LNCaP clone FGC (cell line): ENCODE data around the gene RHOB.
"Not testable (repeated sequence)": the region's sequence is repeated elsewhere in the genome, so short reads cannot be mapped to it uniquely, and the experiment has no call there.

Experiments
- DNase-seq: peaks from one replicate; pipeline ENCODE4 v3.0.0-alpha.2; 2011; ENCODE audit warnings: low read depth
- H3K4me3 ChIP-seq: 2 replicates; pipeline ENCODE4 v1.5.1; 2011; ENCODE audit warnings: mild to moderate bottlenecking, low read depth, low read length, control low read depth
- TF ChIP-seq, protein P1 (sequence below): IDR thresholded peaks from 2 replicates; pipeline ENCODE4 v1.5.1; 2012; ENCODE audit warnings: mild to moderate bottlenecking; ENCODE audit not compliant: control insufficient read depth, insufficient read depth; ENCODE audit errors: extremely low read depth

RHOB gene

GRCh38 chr2:20491739-20492531 lies 45.1 kb downstream of the RHOB start:
- DNase-seq: no peak
- no peak overlapping the region for H3K4me3 ChIP-seq
- TF ChIP-seq, protein P1, sequence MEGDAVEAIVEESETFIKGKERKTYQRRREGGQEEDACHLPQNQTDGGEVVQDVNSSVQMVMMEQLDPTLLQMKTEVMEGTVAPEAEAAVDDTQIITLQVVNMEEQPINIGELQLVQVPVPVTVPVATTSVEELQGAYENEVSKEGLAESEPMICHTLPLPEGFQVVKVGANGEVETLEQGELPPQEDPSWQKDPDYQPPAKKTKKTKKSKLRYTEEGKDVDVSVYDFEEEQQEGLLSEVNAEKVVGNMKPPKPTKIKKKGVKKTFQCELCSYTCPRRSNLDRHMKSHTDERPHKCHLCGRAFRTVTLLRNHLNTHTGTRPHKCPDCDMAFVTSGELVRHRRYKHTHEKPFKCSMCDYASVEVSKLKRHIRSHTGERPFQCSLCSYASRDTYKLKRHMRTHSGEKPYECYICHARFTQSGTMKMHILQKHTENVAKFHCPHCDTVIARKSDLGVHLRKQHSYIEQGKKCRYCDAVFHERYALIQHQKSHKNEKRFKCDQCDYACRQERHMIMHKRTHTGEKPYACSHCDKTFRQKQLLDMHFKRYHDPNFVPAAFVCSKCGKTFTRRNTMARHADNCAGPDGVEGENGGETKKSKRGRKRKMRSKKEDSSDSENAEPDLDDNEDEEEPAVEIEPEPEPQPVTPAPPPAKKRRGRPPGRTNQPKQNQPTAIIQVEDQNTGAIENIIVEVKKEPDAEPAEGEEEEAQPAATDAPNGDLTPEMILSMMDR: no peak

GRCh38 chr2:20493095-20493494 lies 46.2 kb downstream of the RHOB start:
- not testable (repeated sequence) for DNase-seq, H3K4me3 ChIP-seq

- no peak for DNase-seq
Observed at GRCh38 chr2:20494241-20494640, 47.4 kb downstream of the RHOB start.

DNA sequence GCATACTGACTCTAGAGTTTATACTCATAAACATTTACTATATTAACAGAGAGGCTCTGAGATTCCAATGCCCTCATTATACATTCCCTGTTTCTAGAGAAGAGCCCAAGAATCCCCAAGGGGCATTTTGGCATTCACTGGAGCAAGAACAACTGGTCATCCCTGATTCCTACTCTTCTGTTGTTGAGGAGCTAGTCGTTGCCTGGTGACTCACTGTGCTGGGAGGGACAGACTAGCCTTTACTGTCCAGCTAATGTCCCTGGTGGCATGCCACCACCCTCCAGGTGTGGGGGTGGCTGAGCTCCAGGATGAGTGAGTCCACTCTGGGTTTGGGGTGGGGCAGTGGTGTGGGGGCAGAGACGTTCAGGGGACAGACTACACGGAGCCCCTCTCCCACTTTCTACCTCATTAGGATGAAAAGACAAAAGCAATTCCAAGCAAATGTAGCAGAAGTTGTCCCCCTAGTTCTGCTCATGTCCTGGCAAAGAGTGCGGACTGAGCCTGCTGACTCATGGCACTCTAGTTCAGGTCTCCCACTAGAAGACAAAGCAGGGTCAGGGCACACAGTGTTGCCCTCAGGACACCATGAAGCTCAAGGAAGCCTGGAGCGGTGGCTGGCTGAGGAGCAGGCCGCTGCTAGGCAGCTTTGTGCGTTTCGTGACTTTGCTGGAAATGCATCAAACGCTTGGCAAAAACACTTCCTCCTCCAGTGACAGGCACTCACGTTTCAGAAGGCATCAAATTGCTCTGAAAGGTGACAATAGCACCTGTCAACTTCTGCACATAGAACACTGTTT lies 49.4 kb downstream of the RHOB start:
- no peak overlapping the region for H3K4me3 ChIP-seq
- TF ChIP-seq, protein P1: no peak
- DNase-seq: no peak

More at GRCh38 chr2:20494241-20494640, 47.4 kb downstream of the RHOB start:
- H3K4me3 ChIP-seq: no peak overlapping the region
- TF ChIP-seq, protein P1: no peak

DNA sequence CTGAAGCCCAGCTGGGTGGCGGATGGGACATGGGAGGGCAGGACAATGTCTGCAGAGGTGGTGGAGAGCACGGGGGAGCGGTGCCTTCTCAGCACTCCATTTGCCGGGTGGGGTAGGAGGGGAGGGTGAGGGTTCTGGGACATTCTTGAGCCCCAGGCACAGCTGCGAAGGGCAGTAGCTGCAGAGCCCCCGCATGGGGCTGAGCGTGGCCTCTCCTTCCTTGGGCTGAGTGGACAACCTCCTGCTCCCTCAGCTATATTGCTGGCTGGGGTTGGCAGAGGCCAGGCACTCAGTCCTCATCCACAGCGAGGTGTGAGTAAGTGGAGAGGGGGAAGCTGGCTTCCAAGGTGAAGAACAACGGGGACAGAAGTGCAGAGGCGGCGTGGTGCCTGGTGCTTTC lies 50.1 kb downstream of the RHOB start:
- DNase-seq: no peak
- no peak overlapping the region for H3K4me3 ChIP-seq
- TF ChIP-seq, protein P1: no peak
